Measurements from ENCODE around the gene SNX3.

GRCh38 chr6:108170332-108171290 lies 90.2 kb downstream of the SNX3 start:
- TF ChIP-seq CTCF (IDR thresholded peaks at IDR 0.05; ENCODE audit: low read length) (no peak), EZH2 (IDR thresholded peaks at IDR 0.05; ENCODE audit: borderline replicate concordance, low read length) (no peak)

Data from OCI-LY1 (cell line).